RWPE1 (cell line): ENCODE results near the gene NUP188.

Experiments
- CTCF ChIA-PET: fragments of 350-600 bp; sonication (Branson Sonifier 250); formaldehyde crosslinking; extraction: SDS; loops from one replicate; lab custom pipeline; 2021; lab: Yijun Ruan, JAX
- POLR2A ChIA-PET: fragments of 400-600 bp; formaldehyde crosslinking; extraction: SDS; loops from one replicate; lab custom pipeline; 2020; ENCODE audit warnings: antibody characterized with exemption; ENCODE audit not compliant: low non-redundant PET; lab: Yijun Ruan, JAX
- DNase-seq: peaks from one replicate; pipeline ENCODE4 v3.0.0; 2012; ENCODE audit warnings: low spot score
- H3K27ac ChIP-seq: fragments of 450-650 bp; 2 replicates; pipeline ENCODE4 v1.5.1; 2017
- CTCF ChIP-seq: fragments of 450-650 bp; conservative IDR thresholded peaks from 2 replicates; pipeline ENCODE4 v1.5.1; 2017; ENCODE audit warnings: low read depth, mild to moderate bottlenecking

Gene NUP188

GRCh38 chr9:128919402-128920089 lies 28.0 kb upstream of the NUP188 start:
- ChIA-PET POLR2A (no interaction called here), CTCF (interaction anchor here (0.6 to 1.4 kb wide), 4 partner anchors 29 to 58 kb away, joined by 3 to 6 read pairs (median 4); no protein-coding TSS in a partner anchor)
- no peak for DNase-seq
- peak overlapping the region; percentile 99 for H3K27ac ChIP-seq
- TF ChIP-seq CTCF, result no peak

GRCh38 chr9:128920381-128921058 lies 27.0 kb upstream of the NUP188 start, which contains the start of gene PHYHD1:
Gene PHYHD1 (plus strand): TSS chr9:128920982. CDS start chr9:128922324, 1,342 bp downstream.
- TF ChIP-seq CTCF, result no peak
- DNase-seq, result peak; percentile 74
- CTCF ChIA-PET, result interaction anchor here (0.5 to 1.1 kb wide), 5 partner anchors 19 to 1119 kb away, joined by 3 to 6 read pairs (median 3); no protein-coding TSS in a partner anchor
- peak within 1 kb of the TSS; percentile 99 for H3K27ac ChIP-seq
- POLR2A ChIA-PET, result interaction anchor here (0.6 kb wide), 1 partner anchor 30 kb away, joined by 3 read pairs; no protein-coding TSS in a partner anchor

- H3K27ac ChIP-seq, result peak overlapping the region; percentile 99
- CTCF ChIA-PET, result interaction anchor here (1.1 kb wide), 1 partner anchor 187 kb away, joined by 3 read pairs; no protein-coding TSS in a partner anchor
- POLR2A ChIA-PET, result interaction anchor here (0.8 kb wide), 1 partner anchor 17 kb away, joined by 23 read pairs; no protein-coding TSS in a partner anchor
- TF ChIP-seq CTCF, result no peak
- no peak for DNase-seq
These were observed 25.4 kb upstream of the NUP188 start for GRCh38 chr9:128921881-128922763.

- DNase-seq, result no peak
- no peak for TF ChIP-seq CTCF
- H3K27ac ChIP-seq, result peak overlapping the region; percentile 99
- ChIA-PET POLR2A (no interaction called here), CTCF (interaction anchor here (0.9 to 1.1 kb wide), 2 partner anchors 59 to 188 kb away, joined by 3 to 4 read pairs; no protein-coding TSS in a partner anchor)
These were observed 24.0 kb upstream of the NUP188 start for GRCh38 chr9:128923493-128923883.

GRCh38 chr9:128927731-128928411 lies 19.6 kb upstream of the NUP188 start:
- peak overlapping the region; percentile 58 for H3K27ac ChIP-seq
- TF ChIP-seq CTCF, result peak; percentile 99
- DNase-seq, result peak; percentile 89
- POLR2A ChIA-PET, result interaction anchor here (0.6 kb wide), 1 partner anchor 110 kb away, joined by 7 read pairs; the partner anchor contains the start of gene ENDOG
- CTCF ChIA-PET, result interaction anchor here (0.5 to 2.4 kb wide), 29 partner anchors 8 to 510 kb away, joined by 3 to 26 read pairs (median 5); partner anchors contain the start of genes KYAT1 and LRRC8A
